Thyroid gland (tissue), 4 donors: ENCODE data around the gene ACACB.

Experiments
- POLR2A ChIP-seq, 2 donors: fragments of 450-650 bp; IDR thresholded peaks; one replicate each; pipeline ENCODE4 v1.6.1; 2017; ENCODE audit warnings: antibody characterized with exemption in 2 of 2, mild to moderate bottlenecking in 2 of 2, moderate library complexity in 1 of 2
- TF ChIP-seq, protein P1 (sequence below), 6 experiments: fragments of 200-600 bp in 3 of 6; fragments of 450-650 bp in 3 of 6; sonication (generic) in 3 of 6; IDR thresholded peaks; one replicate each; pipeline ENCODE4 v1.5.1; 2016 to 2019; ENCODE audit warnings: antibody characterized with exemption in 6 of 6, mild to moderate bottlenecking in 2 of 6, inconsistent platforms in 1 of 6, moderate library complexity in 1 of 6

DNA sequence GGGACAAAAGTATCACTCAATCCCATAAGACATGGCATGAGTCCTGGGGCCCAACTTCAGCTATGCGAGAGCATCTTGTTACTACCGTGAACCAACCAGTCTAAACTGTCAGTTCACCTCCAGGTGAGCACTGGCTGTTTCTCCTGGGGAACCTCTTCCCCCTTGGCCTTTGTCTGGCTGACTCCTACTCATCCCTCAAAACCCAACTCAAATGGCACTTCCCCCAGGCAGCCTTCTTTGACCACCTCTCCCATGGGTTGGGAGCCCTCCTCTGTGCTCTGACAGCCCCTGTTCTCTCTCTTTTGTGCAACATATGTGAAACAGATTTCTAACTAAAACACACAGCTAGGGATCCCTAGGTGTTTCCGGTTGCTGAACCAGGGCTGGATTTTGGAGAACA, 155.0 kb downstream of the ACACB start:
- TF ChIP-seq POLR2A (IDR thresholded peaks at IDR 0.05), result no peak
- TF ChIP-seq, protein P1, sequence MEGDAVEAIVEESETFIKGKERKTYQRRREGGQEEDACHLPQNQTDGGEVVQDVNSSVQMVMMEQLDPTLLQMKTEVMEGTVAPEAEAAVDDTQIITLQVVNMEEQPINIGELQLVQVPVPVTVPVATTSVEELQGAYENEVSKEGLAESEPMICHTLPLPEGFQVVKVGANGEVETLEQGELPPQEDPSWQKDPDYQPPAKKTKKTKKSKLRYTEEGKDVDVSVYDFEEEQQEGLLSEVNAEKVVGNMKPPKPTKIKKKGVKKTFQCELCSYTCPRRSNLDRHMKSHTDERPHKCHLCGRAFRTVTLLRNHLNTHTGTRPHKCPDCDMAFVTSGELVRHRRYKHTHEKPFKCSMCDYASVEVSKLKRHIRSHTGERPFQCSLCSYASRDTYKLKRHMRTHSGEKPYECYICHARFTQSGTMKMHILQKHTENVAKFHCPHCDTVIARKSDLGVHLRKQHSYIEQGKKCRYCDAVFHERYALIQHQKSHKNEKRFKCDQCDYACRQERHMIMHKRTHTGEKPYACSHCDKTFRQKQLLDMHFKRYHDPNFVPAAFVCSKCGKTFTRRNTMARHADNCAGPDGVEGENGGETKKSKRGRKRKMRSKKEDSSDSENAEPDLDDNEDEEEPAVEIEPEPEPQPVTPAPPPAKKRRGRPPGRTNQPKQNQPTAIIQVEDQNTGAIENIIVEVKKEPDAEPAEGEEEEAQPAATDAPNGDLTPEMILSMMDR (IDR thresholded peaks at IDR 0.05), result no peak
